ENCODE data around the gene PITX2. TPM values are rescaled to one million over a fixed set of nuclear protein-coding genes. Genes with fewer than 3 reads are reported as not detected.

The PITX2 gene
- total RNA-seq, 1 donor from 2014 or later = not detected

DNA sequence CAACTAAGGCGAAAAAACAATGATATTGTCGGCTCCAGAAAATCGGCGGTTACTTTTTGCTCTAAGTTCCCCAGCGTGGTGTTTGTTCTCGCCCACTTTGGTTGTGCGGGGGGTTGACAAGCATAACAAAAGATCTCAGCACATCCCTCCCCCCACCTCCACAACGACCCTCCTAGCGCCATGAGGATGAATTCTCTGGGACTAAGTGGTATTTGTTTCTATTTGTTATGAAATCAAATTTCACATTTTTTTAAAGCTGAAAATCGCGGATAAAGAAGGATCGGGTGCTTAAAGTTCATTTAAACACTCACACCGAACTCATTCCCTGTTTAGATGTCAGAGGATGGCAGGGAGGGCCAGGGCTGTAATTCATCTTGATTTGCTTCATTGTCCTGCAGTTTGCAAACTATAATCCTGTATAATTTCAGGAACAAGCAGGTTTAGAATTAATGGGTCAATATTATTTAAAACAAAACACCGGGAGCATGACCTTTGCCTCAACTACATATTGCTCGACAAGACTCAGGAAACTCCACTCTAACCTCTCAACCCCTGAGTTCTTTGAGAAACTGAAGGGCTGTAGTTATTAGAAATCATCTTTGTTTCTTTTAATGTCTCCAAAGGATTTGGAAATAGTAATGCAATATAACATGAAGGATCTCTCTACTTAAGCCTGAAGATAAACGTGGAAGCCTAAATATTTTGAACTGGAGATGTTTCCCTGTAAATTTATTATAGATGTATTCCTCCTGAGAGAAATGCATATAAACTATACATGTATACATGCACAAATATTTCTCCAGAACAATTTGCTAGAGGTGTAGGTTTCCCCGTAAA, 6.4 kb downstream of the PITX2 start:
- DNase-seq = no peak
- intact Hi-C loops (cut with DNase I) = no loop called here
- ATAC-seq (ENCODE audit: poor library complexity) = no peak

DNA sequence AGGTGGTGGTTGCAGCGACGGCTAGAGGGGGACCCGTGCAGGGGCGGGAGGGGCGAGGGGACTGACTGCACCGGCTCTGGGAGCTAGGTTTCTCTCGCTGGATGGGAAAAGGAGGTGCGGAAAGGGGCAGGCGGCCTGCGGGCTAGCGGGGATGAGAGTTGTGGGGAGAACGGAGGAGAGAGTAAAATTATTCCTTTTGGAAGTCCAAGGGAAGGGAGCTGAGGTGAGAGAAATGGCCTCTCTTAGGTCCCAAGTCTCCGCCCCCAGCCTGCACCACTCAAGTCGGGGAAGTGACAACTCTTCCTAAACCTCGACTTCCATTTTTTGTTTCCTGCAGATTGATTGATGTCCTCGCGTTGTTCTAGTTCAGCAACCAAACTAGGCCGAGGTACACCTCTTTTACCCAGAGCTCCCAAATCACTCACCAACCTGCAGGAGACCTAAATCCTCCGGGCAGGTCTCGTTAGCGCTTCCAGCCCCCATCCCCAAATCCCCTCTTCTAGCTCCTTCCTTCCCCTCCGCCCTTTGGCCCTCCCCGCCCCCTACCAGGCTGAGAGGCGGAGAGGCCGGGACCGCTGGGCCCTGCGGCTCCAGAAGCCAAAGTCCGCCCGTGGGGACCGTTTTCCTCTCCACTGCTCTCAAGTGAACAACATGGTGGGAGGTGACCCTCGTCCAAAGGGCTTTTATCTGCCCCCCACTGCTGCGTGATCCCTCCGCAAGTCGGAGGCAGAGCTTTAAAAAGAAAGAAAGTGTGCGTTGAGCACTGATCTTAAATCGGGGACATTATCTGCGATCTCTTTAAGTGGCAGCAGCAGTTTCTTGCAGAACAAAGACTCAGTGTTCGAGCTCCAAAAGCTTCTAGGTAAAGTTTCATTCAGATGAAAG, 7.3 kb downstream of the PITX2 start:
- no peak for DNase-seq
- ATAC-seq (ENCODE audit: poor library complexity) = no peak
- intact Hi-C loops (cut with DNase I) = no loop called here

DNA sequence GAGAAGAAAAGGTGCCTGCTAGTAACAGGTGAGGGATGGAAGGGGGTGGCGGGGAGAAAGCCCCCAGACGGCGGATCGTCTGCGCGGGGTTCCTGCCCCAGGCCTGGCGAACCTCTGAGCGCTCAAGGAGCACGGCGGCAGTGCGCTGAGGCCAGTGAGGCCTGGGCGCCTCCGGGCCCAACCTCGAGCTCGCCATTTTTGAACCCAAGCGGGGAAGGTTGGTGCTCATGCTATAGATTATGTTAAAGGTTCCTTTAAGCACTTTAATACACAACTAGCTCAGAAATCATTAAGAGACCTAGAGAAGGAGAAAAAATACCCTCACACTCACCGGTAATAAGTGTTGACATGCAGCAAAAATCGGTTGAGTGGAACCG, 7.9 kb downstream of the PITX2 start:
- no peak for DNase-seq
- ATAC-seq (ENCODE audit: poor library complexity) = no peak
- intact Hi-C loops (cut with DNase I) = no loop called here

DNA sequence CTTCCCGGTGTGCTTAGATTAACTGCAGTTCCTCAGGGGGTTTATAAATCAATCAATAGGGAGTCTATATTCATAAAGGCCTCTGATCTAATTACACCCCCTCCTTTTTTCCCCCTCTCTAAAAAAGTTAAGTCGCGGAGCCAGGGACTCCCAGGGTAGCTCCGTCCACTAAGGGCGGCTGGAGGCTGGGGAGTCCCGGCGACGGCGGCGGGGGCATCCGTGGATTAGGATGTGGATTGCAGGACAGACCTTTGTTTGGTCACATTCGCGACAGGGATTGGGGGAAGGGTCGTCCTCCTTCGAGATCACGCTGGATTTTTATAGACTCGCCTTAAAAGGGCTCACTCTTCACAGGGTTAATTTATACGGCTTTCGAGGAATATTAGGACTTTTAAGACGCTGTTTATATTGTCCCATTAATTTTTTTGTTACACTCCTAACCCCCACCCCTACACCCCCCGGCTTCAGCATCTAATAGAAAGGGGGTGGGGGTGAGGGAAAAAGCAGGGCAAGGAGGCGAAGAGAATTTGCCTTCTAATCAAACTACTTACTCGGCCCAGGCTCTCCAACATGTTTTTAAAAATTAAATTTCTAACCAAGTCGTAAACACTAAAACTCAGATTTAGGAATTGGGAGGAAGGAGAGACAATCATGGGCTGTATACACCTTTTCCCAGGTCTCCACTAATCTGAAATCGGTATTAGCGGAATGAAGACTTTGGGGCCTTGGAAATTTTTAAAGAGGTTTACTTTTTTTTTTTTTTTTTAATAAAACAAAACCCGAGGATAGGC, 8.5 kb downstream of the PITX2 start:
- intact Hi-C loops (cut with DNase I) = no loop called here
- DNase-seq = no peak
- ATAC-seq (ENCODE audit: poor library complexity) = no peak

DNA sequence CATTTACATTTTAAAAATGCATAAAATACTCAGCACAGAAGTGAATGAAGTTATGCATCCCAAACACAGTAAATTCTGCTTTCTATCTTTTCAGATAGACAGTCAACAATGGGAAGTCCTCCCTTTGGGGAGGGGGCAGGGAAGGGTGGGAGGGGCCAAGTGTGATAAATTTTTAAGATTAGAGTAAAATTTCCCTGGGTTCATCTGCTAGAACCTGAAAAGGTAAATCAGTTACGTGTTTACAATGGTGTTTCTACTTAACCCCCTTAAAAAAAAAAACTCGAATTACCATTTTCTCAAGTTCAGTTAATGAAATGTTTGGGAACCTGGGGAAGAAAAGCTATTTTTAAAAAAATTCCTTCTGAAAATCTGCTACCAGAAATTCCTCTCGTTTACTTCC, 9.1 kb downstream of the PITX2 start:
- intact Hi-C loops (cut with DNase I) = no loop called here
- ATAC-seq (ENCODE audit: poor library complexity) (no peak), DNase-seq (no peak)

DNA sequence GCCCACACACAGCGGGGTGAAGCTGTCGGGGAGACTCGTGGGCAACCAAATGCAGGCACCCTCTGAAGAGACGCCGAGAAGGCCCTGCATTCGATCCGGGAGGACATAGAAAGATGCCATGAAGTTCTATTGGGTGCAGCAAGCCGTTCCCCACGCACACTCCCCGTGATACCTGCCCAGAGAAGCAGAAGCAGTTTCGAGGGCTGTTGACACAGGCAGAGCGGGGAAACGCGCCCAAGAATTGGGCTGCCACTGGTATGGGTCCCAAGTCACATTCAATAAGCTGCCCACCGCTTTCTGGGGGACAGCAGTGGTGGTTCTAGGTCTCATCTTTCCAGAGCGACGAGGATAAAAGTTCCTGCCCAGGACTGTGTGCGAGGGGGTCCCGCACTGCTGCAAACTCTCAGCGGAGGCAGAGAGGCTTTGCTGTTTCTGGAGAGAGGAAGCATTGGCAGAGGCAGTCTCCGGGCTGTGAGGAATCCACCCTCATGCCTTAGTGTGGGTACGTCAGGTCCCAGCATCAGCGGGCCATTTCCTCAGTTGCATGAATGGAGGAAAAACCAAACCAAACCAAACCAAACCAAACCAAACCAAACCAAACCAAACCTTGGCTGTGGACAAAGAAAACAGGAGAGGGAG, 10.1 kb downstream of the PITX2 start:
- no peak for DNase-seq
- no peak for ATAC-seq (ENCODE audit: poor library complexity)
- intact Hi-C loops (cut with DNase I) = no loop called here

DNA sequence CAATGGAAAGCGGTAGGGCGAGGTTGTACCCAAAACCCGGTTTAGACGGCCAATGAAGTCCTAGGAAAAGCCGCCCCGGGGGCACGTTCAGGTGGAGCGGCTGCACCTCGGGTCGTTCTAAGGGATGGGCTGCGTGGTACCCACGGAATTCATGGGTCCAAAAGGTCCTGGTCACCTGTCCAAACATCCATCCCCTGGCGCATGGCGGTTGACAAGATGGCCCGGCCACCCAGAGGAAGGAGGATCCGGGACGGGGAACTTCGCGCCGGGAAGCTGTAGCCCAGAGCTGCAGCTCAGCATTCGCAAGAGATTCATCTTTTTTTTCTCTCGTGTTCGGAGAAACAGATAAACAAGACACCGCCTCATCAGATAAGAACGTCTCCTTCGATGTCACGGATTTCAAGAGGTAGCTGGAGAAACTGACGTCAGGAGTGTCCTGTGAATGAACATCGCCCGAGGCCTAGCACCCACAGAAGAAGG, 10.9 kb downstream of the PITX2 start:
- DNase-seq = no peak
- no peak for ATAC-seq (ENCODE audit: poor library complexity)
- intact Hi-C loops (cut with DNase I) = no loop called here

DNA sequence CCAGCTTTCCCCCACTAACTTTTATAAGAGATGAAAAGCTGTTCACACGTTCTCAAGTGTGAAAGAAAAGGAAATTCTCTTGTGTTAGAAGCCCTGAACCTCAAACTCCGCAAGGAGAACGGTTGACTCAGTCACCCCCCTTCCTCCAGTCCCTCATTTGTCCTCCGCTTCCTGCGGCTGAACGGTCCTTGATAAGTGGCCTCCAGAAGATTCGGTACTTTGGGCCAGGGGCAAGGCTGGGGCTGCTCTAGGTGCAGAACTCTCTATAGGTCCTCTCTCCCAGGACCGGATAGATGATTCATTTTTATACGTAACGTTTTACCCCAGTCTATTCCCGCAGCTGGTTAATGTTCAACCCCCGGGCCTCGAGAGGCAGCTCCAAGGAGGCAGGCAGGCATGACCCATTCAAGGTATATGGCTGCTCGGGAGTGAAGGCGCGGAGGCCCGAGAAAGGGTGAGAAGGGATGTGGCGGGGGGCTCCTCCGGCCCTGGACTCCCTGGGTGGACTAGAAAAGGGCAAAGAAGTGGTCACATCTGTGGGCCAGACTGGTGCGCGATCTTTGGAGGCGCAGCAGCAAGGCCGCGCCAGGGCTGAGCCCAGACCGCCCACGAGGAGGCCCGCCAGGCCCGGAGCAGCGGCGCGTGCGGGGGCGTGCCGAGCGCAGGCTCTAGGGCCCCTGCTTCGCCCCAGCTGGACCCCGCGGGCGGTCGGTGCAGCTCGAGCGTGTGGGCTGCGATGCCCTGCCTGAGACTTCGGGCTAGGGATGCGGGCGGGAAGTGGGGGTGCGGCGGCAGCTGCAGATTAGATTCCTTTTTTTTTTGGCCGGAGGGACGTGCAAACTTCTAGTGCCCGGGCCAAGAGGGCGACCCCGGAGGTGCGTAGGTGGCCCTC, 11.7 kb downstream of the PITX2 start:
- DNase-seq (no peak), ATAC-seq (ENCODE audit: poor library complexity) (no peak)
- intact Hi-C loops (cut with DNase I) = no loop called here

DNA sequence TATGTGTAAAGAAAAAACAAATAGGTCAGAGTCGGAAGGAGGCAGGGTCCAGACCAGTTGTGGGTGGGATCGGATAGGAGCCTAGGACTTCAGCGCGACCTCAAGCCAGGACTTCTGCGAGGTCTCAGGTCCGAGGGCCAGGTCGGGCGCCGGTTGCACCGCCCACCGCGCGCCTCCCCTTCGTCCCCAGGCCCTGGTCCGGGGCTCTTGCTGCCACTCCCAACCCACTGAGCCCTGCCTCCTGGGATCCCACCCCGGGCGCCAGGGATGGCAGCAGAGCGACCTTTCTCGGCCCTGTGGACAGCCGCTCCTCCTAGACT, 12.3 kb downstream of the PITX2 start:
- intact Hi-C loops (cut with DNase I) = no loop called here
- ATAC-seq (ENCODE audit: poor library complexity) (no peak), DNase-seq (no peak)

DNA sequence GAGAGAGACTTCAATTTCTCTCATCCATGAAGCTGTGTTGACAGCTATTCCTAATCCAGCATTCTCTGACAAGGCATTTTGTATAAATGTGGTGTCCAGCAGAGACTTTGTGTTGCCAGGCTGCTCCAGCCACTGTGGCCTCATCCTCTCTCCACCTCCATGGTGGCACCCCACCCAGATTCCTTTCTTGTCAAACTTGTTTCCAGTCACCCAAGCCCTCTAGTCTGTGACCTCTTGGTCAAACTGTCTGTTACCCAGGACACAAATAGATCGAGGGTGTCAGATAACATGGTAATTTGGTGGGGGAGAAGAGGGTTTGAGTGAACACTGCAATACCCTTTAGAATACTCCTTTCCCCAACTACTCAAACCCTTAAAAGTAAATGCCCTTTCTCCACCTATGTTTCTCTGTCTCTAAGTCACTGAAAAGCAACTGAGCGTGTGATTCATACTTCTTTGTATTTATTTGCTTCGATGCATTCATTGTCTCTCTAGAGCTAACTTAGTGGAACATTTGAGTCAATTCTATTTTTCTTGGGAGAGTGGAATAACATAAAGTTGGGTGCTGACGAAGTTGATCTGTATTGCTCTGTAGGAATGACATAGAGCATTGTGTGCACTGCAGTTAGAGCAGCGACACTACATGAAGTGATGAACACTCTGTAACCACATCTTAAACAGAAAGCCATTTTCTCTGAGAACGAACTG, 13.7 kb downstream of the PITX2 start:
- intact Hi-C loops (cut with DNase I) = no loop called here
- DNase-seq = no peak
- ATAC-seq (ENCODE audit: poor library complexity) = no peak

DNA sequence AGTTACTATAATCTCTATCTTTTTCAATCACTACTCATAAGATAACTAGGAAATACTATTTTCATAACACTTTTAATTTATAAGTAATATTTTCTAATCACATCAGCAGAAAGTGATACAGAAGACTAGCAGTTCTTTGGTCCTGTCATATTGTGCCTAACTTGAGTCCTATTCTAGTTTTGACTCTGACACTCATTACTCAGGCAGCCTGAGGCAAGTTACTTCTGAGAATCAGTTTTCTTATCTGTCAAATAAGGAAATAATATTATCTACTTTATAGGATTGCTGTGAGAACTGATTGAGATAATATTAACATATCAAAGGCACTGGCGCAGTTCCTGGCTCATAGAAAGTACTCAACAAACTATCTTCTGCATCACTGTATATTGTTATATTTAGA, 17.8 kb downstream of the PITX2 start:
- ATAC-seq (ENCODE audit: poor library complexity) = no peak
- intact Hi-C loops (cut with DNase I) = no loop called here
- DNase-seq = no peak

DNA sequence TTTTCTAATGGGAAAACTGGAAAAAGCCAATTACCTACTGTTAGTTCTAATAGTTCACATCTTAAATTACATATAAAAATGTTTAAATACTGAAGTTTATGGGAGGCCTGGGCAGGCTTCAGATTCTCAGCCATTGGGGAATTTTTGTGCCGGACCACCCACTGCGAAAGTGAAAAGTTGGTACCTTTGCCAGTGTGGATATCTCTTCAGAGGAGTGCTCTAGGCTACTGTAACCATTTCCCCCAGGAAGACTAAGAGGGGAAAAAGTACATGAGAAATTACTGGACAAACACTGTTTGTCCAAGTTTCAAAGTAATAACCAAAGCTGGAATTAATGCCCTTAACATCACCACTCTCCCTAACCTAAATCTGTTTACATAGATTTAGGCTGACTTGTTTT, 20.8 kb downstream of the PITX2 start:
- ATAC-seq (ENCODE audit: poor library complexity) (no peak), DNase-seq (no peak)
- intact Hi-C loops (cut with DNase I) = no loop called here

DNA sequence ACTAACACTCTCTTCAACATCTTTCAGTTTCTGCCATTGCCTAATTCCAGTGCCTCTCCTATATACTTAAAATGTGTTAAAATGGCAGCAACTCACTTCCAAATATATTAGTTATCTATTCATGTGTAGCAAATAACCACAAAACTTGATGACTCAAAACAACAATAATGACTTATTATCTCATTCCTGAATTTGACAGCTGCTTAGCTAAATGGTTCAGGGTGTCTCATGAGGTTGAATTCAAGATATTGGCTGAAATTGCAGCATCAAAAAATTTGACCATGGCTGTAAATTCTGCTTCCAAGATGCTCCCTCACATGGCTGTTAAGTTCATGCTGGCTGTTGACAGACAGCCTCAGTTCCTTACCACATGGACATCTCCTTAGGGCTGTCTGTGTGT, 25.3 kb downstream of the PITX2 start:
- intact Hi-C loops (cut with DNase I) = no loop called here
- no peak for DNase-seq
- no peak for ATAC-seq (ENCODE audit: poor library complexity)

DNA sequence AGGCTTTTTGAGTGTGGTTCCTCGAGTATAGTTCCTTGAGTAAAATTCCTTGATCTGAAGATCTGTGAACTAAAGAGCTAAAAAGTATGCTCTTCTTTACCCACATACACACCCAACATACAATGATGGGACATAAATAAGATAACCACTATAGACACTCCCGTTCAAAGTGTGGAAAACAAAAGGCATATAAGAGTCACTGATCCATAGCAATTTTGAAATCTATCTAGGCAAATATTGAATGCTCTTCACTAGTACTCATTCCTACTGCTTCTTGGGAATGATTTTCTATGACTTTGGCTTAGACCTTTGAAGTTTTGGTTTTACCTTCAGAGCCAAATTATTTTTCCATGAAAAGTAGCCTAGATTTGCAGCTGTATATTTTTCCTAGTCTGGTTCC, 26.4 kb downstream of the PITX2 start:
- no peak for DNase-seq
- intact Hi-C loops (cut with DNase I) = no loop called here
- ATAC-seq (ENCODE audit: poor library complexity) = no peak

DNA sequence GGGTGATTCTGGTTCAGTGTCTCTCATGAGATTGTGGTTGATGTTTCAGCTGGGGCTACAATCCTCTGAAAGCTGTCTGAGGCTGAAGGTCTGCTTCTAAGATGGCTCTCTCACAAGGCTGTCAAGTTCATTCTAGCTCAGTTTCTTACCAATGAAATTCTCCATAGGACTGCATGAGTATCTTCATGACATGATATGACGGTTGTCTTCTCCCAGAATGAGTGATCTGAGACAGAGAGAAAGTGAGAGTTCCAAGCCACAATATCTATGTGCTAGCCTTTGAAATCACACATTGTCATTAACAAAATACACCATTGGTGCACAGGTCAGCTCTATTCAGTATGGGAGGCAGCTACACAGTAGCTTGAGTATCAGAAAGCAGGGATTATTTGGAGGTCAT, 27.3 kb downstream of the PITX2 start:
- no peak for ATAC-seq (ENCODE audit: poor library complexity)
- no peak for DNase-seq
- intact Hi-C loops (cut with DNase I) = no loop called here

DNA sequence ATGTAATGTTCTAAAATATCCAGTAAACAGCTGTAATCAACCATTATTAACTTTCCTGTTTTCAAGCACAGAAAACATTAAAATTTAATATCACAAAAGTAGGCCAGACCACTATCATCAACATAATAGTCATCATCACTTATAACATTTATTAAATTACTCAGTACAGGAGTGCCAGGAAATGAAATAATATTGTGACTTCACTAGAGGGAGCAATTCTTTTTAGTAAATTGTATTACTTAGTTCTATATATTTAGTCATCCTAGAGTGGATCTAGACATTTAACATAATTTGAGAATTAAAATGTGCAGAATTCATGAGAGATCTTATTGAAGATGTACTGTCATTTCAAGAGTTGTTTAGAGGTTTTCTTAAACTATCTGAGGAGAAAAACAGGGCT, 33.6 kb downstream of the PITX2 start:
- no peak for DNase-seq
- no peak for ATAC-seq (ENCODE audit: poor library complexity)
- intact Hi-C loops (cut with DNase I) = no loop called here

DNA sequence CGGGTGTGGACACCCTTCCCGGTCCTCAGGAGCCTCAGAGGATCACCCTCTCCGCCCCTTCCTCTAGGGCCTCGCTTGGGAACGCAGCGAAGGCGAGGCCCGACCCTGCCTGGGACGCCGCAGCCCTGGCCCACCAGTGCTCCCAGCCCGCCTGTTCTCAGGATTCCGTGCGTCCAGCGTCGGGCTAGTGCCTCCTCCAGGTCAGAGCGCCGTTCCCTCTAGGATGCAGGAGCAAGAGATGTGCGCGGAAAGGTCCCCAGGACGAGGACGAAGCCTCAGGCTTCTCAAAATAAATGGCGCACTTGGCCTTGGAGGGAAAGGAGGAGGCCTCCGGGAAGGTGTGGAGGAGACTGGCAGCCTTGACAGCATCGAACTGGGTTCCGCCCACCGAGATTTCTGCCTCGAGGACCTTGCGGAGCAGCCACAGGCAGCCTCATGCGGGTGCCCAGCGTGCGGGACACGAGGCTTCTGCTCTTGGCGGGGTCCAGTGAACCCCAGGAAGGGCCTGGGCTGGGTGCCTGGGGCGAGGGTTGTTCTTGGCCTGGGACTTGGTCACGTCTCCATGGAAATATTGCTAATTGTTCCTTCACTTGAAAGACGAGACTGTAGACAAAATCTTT, 35.1 kb downstream of the PITX2 start:
- no peak for ATAC-seq (ENCODE audit: poor library complexity)
- no peak for DNase-seq
- intact Hi-C loops (cut with DNase I) = no loop called here
